ENCODE results near the gene AK8. TPM values are rescaled to one million over a fixed set of nuclear protein-coding genes. Genes with fewer than 3 reads are reported as not detected.

Gene AK8
- total and polyA plus RNA-seq, 2 donors from 2014 or later = 6.2 to 6.3 TPM

GRCh38 chr9:132756214-132756845 is 121.8 kb downstream of the AK8 start:
- TF ChIP-seq CTCF (IDR thresholded peaks at IDR 0.05; ENCODE audit: borderline replicate concordance, extremely low read depth, insufficient read depth) = no peak
- Histone ChIP-seq H3K9ac (ENCODE audit: low read length in 3 of 3) (no peak overlapping the region), H3K4me1 (ENCODE audit: control insufficient read depth in 2 of 3, insufficient read depth in 2 of 3, low read depth in 1 of 3, low read length in 3 of 3) (no peaks in the 10 kb centered on the region), H3K4me3 (ENCODE audit: low read length in 3 of 3) (no peak overlapping the region), H3K9me3 (ENCODE audit: control insufficient read depth in 2 of 3, insufficient read depth in 1 of 3, low read length in 3 of 3) (no peaks in the 10 kb centered on the region), H3K27me3 (ENCODE audit: control insufficient read depth, insufficient read depth, low read length) (no peaks in the 10 kb centered on the region), H3K27ac (ENCODE audit: low read depth in 2 of 2, low read length in 2 of 2) (no peak overlapping the region), H3K36me3 (ENCODE audit: control insufficient read depth in 2 of 3, insufficient read depth in 3 of 3, low read length in 3 of 3) (no peaks in the 10 kb centered on the region)
- DNase-seq (peak in 4 of 5 donors; percentile 37 to 58 (median 48)), FAIRE-seq (no peak)
- intact Hi-C loops (cut with DNase I) = no loop called here

GRCh38 chr9:132755096-132755495 is 123.0 kb downstream of the AK8 start:
- H3K9ac ChIP-seq (ENCODE audit: low read length in 3 of 3) = no peak overlapping the region
- intact Hi-C loops (cut with DNase I) = no loop called here
- no peak overlapping the region for H3K27ac ChIP-seq (ENCODE audit: low read depth in 2 of 2, low read length in 2 of 2)
- TF ChIP-seq CTCF (IDR thresholded peaks at IDR 0.05; ENCODE audit: borderline replicate concordance, extremely low read depth, insufficient read depth) = no peak
- H3K4me3 ChIP-seq (ENCODE audit: low read length in 3 of 3) = no peak overlapping the region
- no peak for FAIRE-seq
- no peaks in the 10 kb centered on the region for H3K36me3 ChIP-seq (ENCODE audit: control insufficient read depth in 2 of 3, insufficient read depth in 3 of 3, low read length in 3 of 3)
- no peaks in the 10 kb centered on the region for H3K4me1 ChIP-seq (ENCODE audit: control insufficient read depth in 2 of 3, insufficient read depth in 2 of 3, low read depth in 1 of 3, low read length in 3 of 3)
- no peaks in the 10 kb centered on the region for H3K27me3 ChIP-seq (ENCODE audit: control insufficient read depth, insufficient read depth, low read length)
- DNase-seq = peak in 2 of 5 donors; percentile 30 to 49
- no peaks in the 10 kb centered on the region for H3K9me3 ChIP-seq (ENCODE audit: control insufficient read depth in 2 of 3, insufficient read depth in 1 of 3, low read length in 3 of 3)

GRCh38 chr9:132754236-132754635 is 123.8 kb downstream of the AK8 start:
- no peaks in the 10 kb centered on the region for H3K4me1 ChIP-seq (ENCODE audit: control insufficient read depth in 2 of 3, insufficient read depth in 2 of 3, low read depth in 1 of 3, low read length in 3 of 3)
- peak in 2 of 5 donors; percentile 15 to 25 for DNase-seq
- TF ChIP-seq CTCF (IDR thresholded peaks at IDR 0.05; ENCODE audit: borderline replicate concordance, extremely low read depth, insufficient read depth) = no peak
- no peak overlapping the region for H3K9ac ChIP-seq (ENCODE audit: low read length in 3 of 3)
- H3K9me3 ChIP-seq (ENCODE audit: control insufficient read depth in 2 of 3, insufficient read depth in 1 of 3, low read length in 3 of 3) = no peaks in the 10 kb centered on the region
- no peak overlapping the region for H3K27ac ChIP-seq (ENCODE audit: low read depth in 2 of 2, low read length in 2 of 2)
- H3K27me3 ChIP-seq (ENCODE audit: control insufficient read depth, insufficient read depth, low read length) = no peaks in the 10 kb centered on the region
- H3K36me3 ChIP-seq (ENCODE audit: control insufficient read depth in 2 of 3, insufficient read depth in 3 of 3, low read length in 3 of 3) = no peaks in the 10 kb centered on the region
- intact Hi-C loops (cut with DNase I) = no loop called here
- no peak for FAIRE-seq
- no peak overlapping the region for H3K4me3 ChIP-seq (ENCODE audit: low read length in 3 of 3)

DNA sequence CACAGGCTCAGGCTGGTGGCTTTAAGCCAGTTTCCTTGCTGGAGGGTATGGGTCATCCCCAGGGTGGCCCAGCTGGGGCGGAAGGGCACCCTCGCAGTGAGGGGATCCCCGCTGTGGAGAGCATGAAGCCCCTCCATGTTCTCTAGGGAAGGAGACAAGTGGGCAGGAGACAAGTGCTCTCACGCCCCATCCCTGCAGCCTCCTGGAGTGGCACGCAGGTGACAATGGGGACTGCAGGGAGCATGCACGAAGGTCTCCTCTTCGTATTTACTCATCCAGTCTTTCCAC is 124.5 kb downstream of the AK8 start:
- no peak overlapping the region for H3K27ac ChIP-seq (ENCODE audit: low read depth in 2 of 2, low read length in 2 of 2)
- no peaks in the 10 kb centered on the region for H3K9me3 ChIP-seq (ENCODE audit: control insufficient read depth in 2 of 3, insufficient read depth in 1 of 3, low read length in 3 of 3)
- no peaks in the 10 kb centered on the region for H3K36me3 ChIP-seq (ENCODE audit: control insufficient read depth in 2 of 3, insufficient read depth in 3 of 3, low read length in 3 of 3)
- H3K27me3 ChIP-seq (ENCODE audit: control insufficient read depth, insufficient read depth, low read length) = no peaks in the 10 kb centered on the region
- intact Hi-C loops (cut with DNase I) = no loop called here
- no peaks in the 10 kb centered on the region for H3K4me1 ChIP-seq (ENCODE audit: control insufficient read depth in 2 of 3, insufficient read depth in 2 of 3, low read depth in 1 of 3, low read length in 3 of 3)
- no peak overlapping the region for H3K9ac ChIP-seq (ENCODE audit: low read length in 3 of 3)
- H3K4me3 ChIP-seq (ENCODE audit: low read length in 3 of 3) = no peak overlapping the region
- no peak for FAIRE-seq
- DNase-seq = peak in 1 of 5 donors; percentile 65
- no peak for TF ChIP-seq CTCF (IDR thresholded peaks at IDR 0.05; ENCODE audit: borderline replicate concordance, extremely low read depth, insufficient read depth)
